HG02623 (cell line): ENCODE measurements around the gene CTNNBL1.

ENCODE experiments used
- ATAC-seq: cut with Tn5 transposase; IDR thresholded peaks from one replicate; pipeline ENCODE4 v1.9.1; 2021; ENCODE audit warnings: moderate library complexity; ENCODE audit not compliant: unreplicated experiment

The CTNNBL1 gene

GRCh38 chr20:37895166-37895565, 201.3 kb downstream of the CTNNBL1 start:
- no peak for ATAC-seq

GRCh38 chr20:37896932-37897548, 203.2 kb downstream of the CTNNBL1 start:
- no peak for ATAC-seq

- no peak for ATAC-seq
Measured at GRCh38 chr20:37898233-37899104, 204.6 kb downstream of the CTNNBL1 start.

GRCh38 chr20:37899105-37900045, 205.5 kb downstream of the CTNNBL1 start:
- ATAC-seq, result no peak

- no peak for ATAC-seq
Measured at GRCh38 chr20:37901240-37901639, 207.4 kb downstream of the CTNNBL1 start.

GRCh38 chr20:37901654-37902503, 208.0 kb downstream of the CTNNBL1 start:
- ATAC-seq, result no peak

- ATAC-seq, result no peak
Measured at GRCh38 chr20:37902504-37903313, 208.9 kb downstream of the CTNNBL1 start, which contains the start of gene VSTM2L. VSTM2L (plus strand) TSS chr20:37903127; CDS start chr20:37903351, 224 bp downstream.

- no peak for ATAC-seq
Measured at GRCh38 chr20:37903317-37904007, 209.6 kb downstream of the CTNNBL1 start.

GRCh38 chr20:37904008-37904642, 210.3 kb downstream of the CTNNBL1 start:
- ATAC-seq, result no peak

- no peak for ATAC-seq
Measured at GRCh38 chr20:37904845-37905373, 211.1 kb downstream of the CTNNBL1 start.

- no peak for ATAC-seq
Measured at GRCh38 chr20:37905671-37906613, 212.1 kb downstream of the CTNNBL1 start.

GRCh38 chr20:37907330-37907676, 213.5 kb downstream of the CTNNBL1 start:
- ATAC-seq, result no peak

- no peak for ATAC-seq
Measured at GRCh38 chr20:37907677-37908401, 214.0 kb downstream of the CTNNBL1 start.

GRCh38 chr20:37911261-37911660, 217.4 kb downstream of the CTNNBL1 start:
- ATAC-seq, result no peak

- ATAC-seq, result no peak
Measured at GRCh38 chr20:37911838-37912281, 218.0 kb downstream of the CTNNBL1 start.

- ATAC-seq, result no peak
Measured at GRCh38 chr20:37912874-37913273, 219.0 kb downstream of the CTNNBL1 start.
